Coronary artery (tissue), 2 donors: ENCODE measurements around the gene PPM1B.
"Not testable (repeated sequence)": the region's sequence is repeated elsewhere in the genome, so short reads cannot be mapped to it uniquely, and the experiment has no call there.

Experiments
- DNase-seq: peaks from one replicate; pipeline ENCODE4 v3.0.0-alpha.2; 2017; ENCODE audit warnings: low spot score
- H3K27ac ChIP-seq, 2 donors: fragments of 200-600 bp; sonication (generic); one replicate each; pipeline ENCODE4 v1.5.1; 2016 to 2019
- H3K4me3 ChIP-seq: fragments of 200-600 bp; sonication (generic); 2 replicates; pipeline ENCODE4 v1.5.1; 2016; ENCODE audit warnings: mild to moderate bottlenecking, moderate library complexity
- TF ChIP-seq, protein P1 (sequence below): fragments of 200-600 bp; sonication (generic); IDR thresholded peaks from one replicate; pipeline ENCODE4 v1.5.1; 2019; ENCODE audit warnings: antibody characterized with exemption

PPM1B gene

DNA sequence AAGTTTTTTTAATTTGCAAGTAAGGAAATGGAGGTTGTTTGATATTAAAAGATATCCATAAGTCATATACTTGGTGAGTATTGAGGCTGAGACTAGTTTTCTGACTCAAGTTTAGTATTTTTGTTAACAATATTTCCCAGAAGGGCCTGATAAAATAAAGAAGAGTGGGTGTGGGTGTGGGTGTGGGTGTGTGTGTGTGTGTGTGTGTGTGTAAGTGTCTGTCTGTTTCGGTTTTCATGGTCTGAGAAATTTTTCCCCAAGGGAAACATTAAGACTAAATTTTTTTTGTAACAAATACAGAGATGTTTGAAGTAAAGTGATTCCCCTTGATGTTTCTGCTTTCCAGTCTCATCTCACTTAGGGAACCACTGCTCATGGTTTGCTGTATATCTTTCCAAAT lies 36.5 kb downstream of the PPM1B start:
- DNase-seq: no peak
- TF ChIP-seq, protein P1, sequence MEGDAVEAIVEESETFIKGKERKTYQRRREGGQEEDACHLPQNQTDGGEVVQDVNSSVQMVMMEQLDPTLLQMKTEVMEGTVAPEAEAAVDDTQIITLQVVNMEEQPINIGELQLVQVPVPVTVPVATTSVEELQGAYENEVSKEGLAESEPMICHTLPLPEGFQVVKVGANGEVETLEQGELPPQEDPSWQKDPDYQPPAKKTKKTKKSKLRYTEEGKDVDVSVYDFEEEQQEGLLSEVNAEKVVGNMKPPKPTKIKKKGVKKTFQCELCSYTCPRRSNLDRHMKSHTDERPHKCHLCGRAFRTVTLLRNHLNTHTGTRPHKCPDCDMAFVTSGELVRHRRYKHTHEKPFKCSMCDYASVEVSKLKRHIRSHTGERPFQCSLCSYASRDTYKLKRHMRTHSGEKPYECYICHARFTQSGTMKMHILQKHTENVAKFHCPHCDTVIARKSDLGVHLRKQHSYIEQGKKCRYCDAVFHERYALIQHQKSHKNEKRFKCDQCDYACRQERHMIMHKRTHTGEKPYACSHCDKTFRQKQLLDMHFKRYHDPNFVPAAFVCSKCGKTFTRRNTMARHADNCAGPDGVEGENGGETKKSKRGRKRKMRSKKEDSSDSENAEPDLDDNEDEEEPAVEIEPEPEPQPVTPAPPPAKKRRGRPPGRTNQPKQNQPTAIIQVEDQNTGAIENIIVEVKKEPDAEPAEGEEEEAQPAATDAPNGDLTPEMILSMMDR: no peak
- H3K4me3 ChIP-seq: no peak overlapping the region
- no peak overlapping the region for H3K27ac ChIP-seq

DNA sequence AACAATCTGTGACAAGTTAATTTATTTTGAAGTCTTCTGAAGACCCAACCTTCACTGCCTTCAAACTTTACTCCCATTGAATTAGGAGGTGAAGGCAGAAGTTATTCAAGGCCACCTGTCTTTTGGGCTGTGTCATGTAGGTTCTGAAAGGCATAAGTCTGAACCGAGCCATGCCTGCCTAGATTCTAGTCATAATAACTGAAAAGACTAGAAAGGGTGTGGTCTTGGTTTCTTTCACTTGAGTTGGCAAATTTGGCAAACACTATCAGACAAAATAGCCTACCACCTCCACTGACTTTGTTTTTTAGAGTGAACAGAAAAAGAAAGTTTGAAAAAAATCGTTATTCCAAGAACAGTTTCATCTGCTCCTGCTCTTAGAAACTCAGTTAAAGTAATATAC lies 38.4 kb downstream of the PPM1B start:
- no peak for DNase-seq
- TF ChIP-seq, protein P1: no peak
- Histone ChIP-seq H3K4me3 (no peak overlapping the region), H3K27ac (no peak overlapping the region)

DNA sequence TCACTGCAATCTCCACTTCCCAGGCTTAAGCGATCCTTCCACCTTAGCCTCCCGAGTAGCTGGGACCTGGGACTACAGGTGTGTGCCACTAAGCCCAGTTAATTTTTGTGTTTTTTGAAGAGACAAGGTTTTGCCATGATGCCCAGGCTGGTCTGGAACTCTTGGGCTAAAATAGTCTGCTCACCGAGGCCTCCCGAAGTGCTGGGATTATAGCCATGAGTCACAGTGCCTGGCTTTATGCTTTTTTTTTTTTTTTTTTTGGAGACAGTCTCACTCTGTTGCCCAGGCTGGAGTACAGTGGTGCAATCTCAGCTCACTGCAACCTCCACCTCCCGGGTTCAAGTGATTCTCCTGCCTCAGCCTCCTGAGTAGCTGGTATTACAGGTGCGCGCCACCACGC lies 39.0 kb downstream of the PPM1B start:
- H3K4me3 ChIP-seq, H3K27ac ChIP-seq, DNase-seq: not testable (repeated sequence)

DNA sequence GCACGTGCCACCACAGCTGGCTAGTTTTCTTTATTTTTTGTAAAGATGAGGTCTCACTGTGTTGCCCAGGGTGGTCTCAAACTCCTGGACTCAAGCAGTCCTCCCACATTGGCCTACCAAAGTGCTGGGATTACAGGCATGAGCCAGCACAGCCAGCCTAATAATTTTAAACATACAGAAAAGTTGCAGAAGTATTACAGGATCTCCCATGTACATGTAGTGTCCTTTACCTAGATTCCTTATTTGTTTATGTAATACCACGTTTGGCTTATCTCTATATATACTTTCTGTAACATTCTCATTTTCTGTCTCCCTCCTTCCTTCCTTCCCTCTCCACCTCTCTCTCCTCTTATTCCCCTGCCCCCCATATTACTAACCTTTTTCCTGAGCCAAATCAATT lies 41.7 kb downstream of the PPM1B start:
- Histone ChIP-seq H3K4me3 (no peak overlapping the region), H3K27ac (no peak overlapping the region)
- no peak for DNase-seq
- TF ChIP-seq, protein P1: no peak

DNA sequence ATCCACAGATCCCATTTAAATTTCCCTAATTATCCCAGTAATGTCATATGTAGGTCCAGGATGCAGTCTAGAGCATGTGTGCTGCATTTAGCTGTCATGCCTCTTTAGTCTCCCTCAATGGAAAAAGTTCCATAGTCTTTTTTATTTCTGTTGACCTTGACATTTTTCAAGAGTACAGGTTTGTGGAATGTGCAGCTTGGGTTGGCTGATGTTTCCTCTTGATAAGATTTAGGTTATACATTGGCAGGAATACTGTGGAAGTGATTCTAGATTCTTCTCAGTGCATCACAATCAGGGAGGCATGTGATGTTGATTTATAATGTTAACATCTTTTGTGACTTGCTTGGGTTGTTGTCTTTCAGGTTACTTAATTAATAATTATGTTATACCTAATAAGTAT lies 42.5 kb downstream of the PPM1B start:
- no peak for DNase-seq
- H3K4me3 ChIP-seq: no peak overlapping the region
- H3K27ac ChIP-seq: no peak overlapping the region
- TF ChIP-seq, protein P1: no peak

DNA sequence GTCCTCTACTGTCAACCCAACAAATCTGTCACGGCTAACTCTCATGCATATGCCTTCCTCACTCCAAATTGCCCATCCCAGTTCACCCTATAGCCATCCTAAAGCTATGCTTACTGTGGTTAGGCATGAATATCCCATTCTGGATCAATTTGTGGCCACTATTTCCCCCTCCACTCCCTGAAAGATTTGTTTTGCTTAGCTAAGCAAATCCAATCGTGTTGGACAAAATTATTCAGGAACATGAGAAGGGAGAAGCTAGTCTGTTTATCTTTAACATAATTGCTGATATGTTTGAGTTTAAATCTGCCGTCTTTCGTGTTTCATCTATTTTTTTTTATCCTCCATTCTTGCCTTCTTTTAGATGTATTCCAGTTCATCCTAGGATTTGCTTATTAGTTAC lies 43.6 kb downstream of the PPM1B start:
- H3K27ac ChIP-seq: no peak overlapping the region
- DNase-seq: no peak
- no peak overlapping the region for H3K4me3 ChIP-seq
- TF ChIP-seq, protein P1: no peak

DNA sequence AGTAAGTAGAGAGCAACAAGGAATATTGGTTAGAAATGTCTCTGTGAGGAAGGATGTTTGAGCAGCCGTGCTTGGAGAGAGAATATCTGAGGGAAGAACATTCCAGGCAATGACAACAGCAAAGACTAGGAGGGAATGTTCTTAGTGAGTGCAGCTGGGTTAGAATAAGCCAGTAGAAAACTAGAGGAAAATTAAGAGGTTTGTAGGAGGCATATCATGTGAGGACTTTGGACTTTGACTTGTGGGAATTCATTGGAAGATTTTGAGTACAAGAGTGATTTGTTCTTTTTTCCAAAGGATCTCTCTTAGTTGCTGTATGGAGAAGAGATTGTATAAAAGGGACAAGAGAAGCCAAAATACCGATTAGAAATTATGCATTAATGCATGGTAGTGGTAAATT lies 47.2 kb downstream of the PPM1B start:
- DNase-seq: no peak
- Histone ChIP-seq H3K27ac (no peak overlapping the region), H3K4me3 (no peak overlapping the region)
- TF ChIP-seq, protein P1: no peak

DNA sequence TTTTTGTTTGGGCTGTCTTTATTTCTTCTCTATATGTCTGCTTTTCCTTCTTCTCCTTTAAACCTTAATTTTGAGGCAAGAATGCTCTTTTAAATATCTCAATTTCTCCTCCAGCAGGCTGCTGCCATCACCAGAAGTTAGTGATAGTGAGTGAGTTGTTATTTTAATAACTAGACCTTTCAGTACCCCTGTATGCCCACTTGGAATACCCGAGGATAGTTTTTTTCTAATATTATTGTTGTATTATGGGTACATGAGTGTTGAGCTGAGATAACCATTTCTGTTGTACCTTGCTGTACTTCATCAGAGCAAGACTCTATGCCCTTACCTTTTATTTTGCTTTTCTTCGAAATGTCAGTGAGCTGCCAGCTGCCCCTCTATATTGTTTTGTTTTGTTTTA lies 50.1 kb downstream of the PPM1B start:
- Histone ChIP-seq H3K27ac (no peak overlapping the region), H3K4me3 (no peak overlapping the region)
- TF ChIP-seq, protein P1: no peak
- DNase-seq: no peak
